ENCODE results near the gene MED12.

GRCh38 chrX:71131510-71131909 is 13.1 kb downstream of the MED12 start:
- no peak for TF ChIP-seq CTCF (IDR thresholded peaks at IDR 0.05)
- TF ChIP-seq POLR2A (IDR thresholded peaks at IDR 0.05): no peak

All from breast epithelium (tissue), 3 donors.